Measurements from ENCODE around the gene ZBTB16.

Gene ZBTB16

GRCh38 chr11:114194702-114195101 is 135.2 kb downstream of the ZBTB16 start:
- no peak for DNase-seq

- DNase-seq, result no peak
Measured at GRCh38 chr11:114195151-114195550, 135.6 kb downstream of the ZBTB16 start.

GRCh38 chr11:114195981-114196731 is 136.6 kb downstream of the ZBTB16 start:
- DNase-seq, result no peak

- no peak for DNase-seq
Measured at GRCh38 chr11:114196997-114197703, 137.6 kb downstream of the ZBTB16 start.

GRCh38 chr11:114197799-114198500 is 138.4 kb downstream of the ZBTB16 start:
- peak; percentile 74 for DNase-seq

- DNase-seq, result no peak
Measured at GRCh38 chr11:114199051-114199450, 139.5 kb downstream of the ZBTB16 start.

- DNase-seq, result no peak
Measured at GRCh38 chr11:114200351-114201133, 141.0 kb downstream of the ZBTB16 start.

- DNase-seq, result no peak
Measured at GRCh38 chr11:114201219-114201618, 141.7 kb downstream of the ZBTB16 start.

- no peak for DNase-seq
Measured at GRCh38 chr11:114202011-114202609, 142.6 kb downstream of the ZBTB16 start.

GRCh38 chr11:114207096-114207495 is 147.6 kb downstream of the ZBTB16 start:
- no peak for DNase-seq

- DNase-seq, result no peak
Measured at GRCh38 chr11:114208377-114208776, 148.9 kb downstream of the ZBTB16 start.

- DNase-seq, result no peak
Measured at GRCh38 chr11:114209343-114209742, 149.8 kb downstream of the ZBTB16 start.

GRCh38 chr11:114209904-114210303 is 150.4 kb downstream of the ZBTB16 start:
- DNase-seq, result no peak

GRCh38 chr11:114211444-114212121 is 152.1 kb downstream of the ZBTB16 start:
- no peak for DNase-seq

- no peak for DNase-seq
Measured at GRCh38 chr11:114213622-114214021, 154.1 kb downstream of the ZBTB16 start.

GRCh38 chr11:114215428-114215827 is 155.9 kb downstream of the ZBTB16 start:
- DNase-seq, result no peak

- no peak for DNase-seq
Measured at GRCh38 chr11:114215871-114216795, 156.6 kb downstream of the ZBTB16 start.

GRCh38 chr11:114216796-114217180 is 157.3 kb downstream of the ZBTB16 start:
- DNase-seq, result no peak

GRCh38 chr11:114218508-114218907 is 159.0 kb downstream of the ZBTB16 start:
- DNase-seq, result no peak

- no peak for DNase-seq
Measured at GRCh38 chr11:114219559-114220349, 160.2 kb downstream of the ZBTB16 start.
